Measurements from ENCODE around the gene UBE2F. TPM values are rescaled to one million over a fixed set of nuclear protein-coding genes. Genes with fewer than 3 reads are reported as not detected.

UBE2F gene
- total and polyA plus RNA-seq, 2 of the 4 experiments (the other 2 are of a cell fraction): 44.6 to 59.8 TPM

DNA sequence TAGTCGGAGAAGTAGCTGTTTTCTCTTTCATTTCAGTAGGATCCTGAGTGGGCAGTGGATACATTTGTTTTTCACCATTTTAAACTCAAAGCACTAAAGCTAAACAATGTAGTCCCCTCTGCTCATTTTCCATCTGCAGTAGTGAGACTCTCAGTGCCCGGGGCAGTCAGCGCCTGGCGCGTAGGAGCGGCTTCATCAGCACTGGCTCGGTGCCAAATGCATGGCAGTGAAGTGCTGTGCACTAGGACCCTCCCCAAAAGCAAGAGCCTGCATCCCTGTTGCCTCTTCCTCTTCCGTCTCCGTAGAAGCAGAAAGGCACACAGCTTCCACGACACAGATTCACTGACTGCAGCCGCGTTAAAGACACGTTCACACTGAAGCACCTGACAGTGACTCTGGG, 114.3 kb downstream of the UBE2F start:
- DNase-seq: no peak
- Histone ChIP-seq H4K91ac (ENCODE audit: insufficient read depth, low read depth, low read length) (no peak overlapping the region), H3K23ac (ENCODE audit: low read depth, low read length) (no peak overlapping the region), H4K20me1 (ENCODE audit: insufficient read depth, low read length) (no peaks in the 10 kb centered on the region; the same call in 1 of the 2 replicates), H3K27me3 (ENCODE audit: control insufficient read depth, insufficient read depth, low read length) (no peaks in the 10 kb centered on the region), H4K8ac (ENCODE audit: low read depth in 2 of 2, low read length in 2 of 2) (no peak overlapping the region), H4K5ac (ENCODE audit: low read depth, low read length) (no peak overlapping the region), H3K4me3 (ENCODE audit: insufficient read depth, low read depth, low read length) (no peak overlapping the region), H3K4me2 (ENCODE audit: low read depth, low read length) (no peak overlapping the region), H2BK120ac (ENCODE audit: low read depth, low read length) (no peak overlapping the region), H3K9ac (ENCODE audit: low read depth, low read length) (no peak overlapping the region), H3K79me1 (ENCODE audit: low read depth in 1 of 2, low read length in 2 of 2) (no peaks in the 10 kb centered on the region), H3K18ac (ENCODE audit: low read depth, low read length) (no peak overlapping the region), H3K4ac (ENCODE audit: low read depth, low read length) (no peak overlapping the region), H2BK15ac (ENCODE audit: low read depth, low read length) (no peak overlapping the region), H3K4me1 (ENCODE audit: control insufficient read depth, insufficient read depth, low read length) (no peaks in the 10 kb centered on the region), H2AK9ac (replicated peaks; ENCODE audit: low read depth, low read length, poor library complexity) (no peak overlapping the region), H3K9me1 (ENCODE audit: insufficient read depth, low read length) (peaks cover 3% of the 10 kb centered on the region), H3K27ac (ENCODE audit: insufficient read depth, low read length) (no peak overlapping the region), H3K36me3 (ENCODE audit: control insufficient read depth, insufficient read depth, low read length) (peaks cover 32% of the 10 kb centered on the region), H3K56ac (ENCODE audit: extremely low read depth, insufficient read depth, low read length) (no peak overlapping the region), H2AFZ (replicated peaks; ENCODE audit: low read length, poor library complexity) (no peak overlapping the region), H2AK5ac (ENCODE audit: low read depth, low read length) (no peak overlapping the region), H3K14ac (replicated peaks; ENCODE audit: low read depth, low read length) (no peak overlapping the region), H3K9me3 (ENCODE audit: control insufficient read depth, insufficient read depth, low read length) (peaks cover 3% of the 10 kb centered on the region; the same call in 1 of the 2 replicates), H2BK20ac (ENCODE audit: low read depth, low read length) (no peak overlapping the region), H2BK5ac (ENCODE audit: low read depth, low read length, poor library complexity, severe bottlenecking) (no peak overlapping the region)
- BruUV-seq (replicated peaks): no TSS peak
- in situ Hi-C loops (cut with MboI; ENCODE audit: low sequenced_read_pairs): no loop called here
- ChIA-PET CTCF (no interaction called here), POLR2A (ENCODE audit: unreplicated experiment) (no interaction called here)
- dilution Hi-C loops (cut with HindIII; ENCODE audit: low sequenced_read_pairs, unreplicated experiment): no loop called here
- ATAC-seq (ENCODE audit: low read depth): no peak
- intact Hi-C loops (cut with micrococcal nuclease): no loop called here
- TF ChIP-seq FOS (IDR thresholded peaks at IDR 0.05; ENCODE audit: low read depth, low read length) (no peak), MAZ (IDR thresholded peaks at IDR 0.05; ENCODE audit: borderline replicate concordance, low read depth, low read length) (no peak), CTCF (conservative IDR thresholded peaks at IDR 0.05; ENCODE audit: low read depth, low read length) (no peak), BHLHE40 (IDR thresholded peaks at IDR 0.05; ENCODE audit: low read depth, low read length) (no peak), POLR2A (IDR thresholded peaks at IDR 0.05; ENCODE audit: low read depth, low read length) (no peak), CHD1 (IDR thresholded peaks at IDR 0.05; ENCODE audit: low read depth, low read length) (no peak), MAFK (IDR thresholded peaks at IDR 0.05; ENCODE audit: low read depth, low read length) (no peak), MXI1 (IDR thresholded peaks at IDR 0.05; ENCODE audit: borderline replicate concordance, low read depth, low read length) (no peak), ELK1 (IDR thresholded peaks at IDR 0.05; ENCODE audit: borderline replicate concordance, low read depth, low read length) (no peak), SMC3 (IDR thresholded peaks at IDR 0.05; ENCODE audit: low read depth, low read length) (no peak), NFE2L2 (IDR thresholded peaks at IDR 0.05; ENCODE audit: low read depth, low read length) (no peak), RCOR1 (IDR thresholded peaks at IDR 0.05; ENCODE audit: insufficient replicate concordance, low read length) (no peak), RFX5 (IDR thresholded peaks at IDR 0.05; ENCODE audit: low read depth, low read length) (no peak), CEBPB (IDR thresholded peaks at IDR 0.05; ENCODE audit: low read depth, low read length) (no peak), RAD21 (IDR thresholded peaks at IDR 0.05; ENCODE audit: low read length) (no peak)
- TF ChIP-seq, protein P1, sequence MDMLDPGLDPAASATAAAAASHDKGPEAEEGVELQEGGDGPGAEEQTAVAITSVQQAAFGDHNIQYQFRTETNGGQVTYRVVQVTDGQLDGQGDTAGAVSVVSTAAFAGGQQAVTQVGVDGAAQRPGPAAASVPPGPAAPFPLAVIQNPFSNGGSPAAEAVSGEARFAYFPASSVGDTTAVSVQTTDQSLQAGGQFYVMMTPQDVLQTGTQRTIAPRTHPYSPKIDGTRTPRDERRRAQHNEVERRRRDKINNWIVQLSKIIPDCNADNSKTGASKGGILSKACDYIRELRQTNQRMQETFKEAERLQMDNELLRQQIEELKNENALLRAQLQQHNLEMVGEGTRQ (IDR thresholded peaks at IDR 0.05; ENCODE audit: low read depth, low read length): no peak
- WGBS, 2 experiments (ENCODE audit: extremely low coverage in 2 of 2, insufficient read length in 1 of 2): 98% methylated on average over 7 of the region's 13 CpGs; no CpG with 5 or more reads in 1 of the 2 experiments
